H1 (cell line): ENCODE measurements around the gene SUSD6. TPM values are rescaled to one million over a fixed set of nuclear protein-coding genes. Genes with fewer than 3 reads are reported as not detected.
A peak's percentile ranks its signal among the peaks of the same experiment; 100 is the strongest.

Experiments
- BCL11A ChIP-seq, 2 experiments: IDR thresholded peaks; one replicate each; pipeline ENCODE4 v1.6.1; 2011; ENCODE audit warnings: low read depth in 2 of 2, low read length in 2 of 2, mild to moderate bottlenecking in 2 of 2
- CHD1 ChIP-seq: IDR thresholded peaks from 2 replicates; pipeline ENCODE4 v1.6.1; 2012; ENCODE audit warnings: low read depth, low read length, improper control_type of control experiment
- CHD2 ChIP-seq: IDR thresholded peaks from 2 replicates; pipeline ENCODE4 v1.6.1; 2012; ENCODE audit warnings: low read length, improper control_type of control experiment
- CREB1 ChIP-seq: IDR thresholded peaks from 2 replicates; pipeline ENCODE4 v1.6.1; 2012; ENCODE audit warnings: inconsistent platforms
- CTBP2 ChIP-seq: IDR thresholded peaks from 2 replicates; pipeline ENCODE4 v1.7.0; 2011; ENCODE audit warnings: borderline replicate concordance, mild to moderate bottlenecking, moderate library complexity, mixed read lengths, low read length; ENCODE audit not compliant: insufficient read depth, insufficient read length
- EZH2 ChIP-seq: fragments of 200-600 bp; sonication (generic); IDR thresholded peaks from 2 replicates; pipeline ENCODE4 v1.7.1; 2012; ENCODE audit warnings: low read depth, mild to moderate bottlenecking, moderate library complexity, low read length, inconsistent platforms; ENCODE audit not compliant: severe bottlenecking
- JUN ChIP-seq: IDR thresholded peaks from 2 replicates; pipeline ENCODE4 v1.6.1; 2011; ENCODE audit warnings: low read depth, mild to moderate bottlenecking, improper control_type of control experiment, low read length
- KDM1A ChIP-seq: fragments of 200-600, 300-600 bp; sonication (generic); IDR thresholded peaks from 2 replicates; pipeline ENCODE4 v1.7.1; 2016; ENCODE audit warnings: mild to moderate bottlenecking, low read length, borderline replicate concordance
- NANOG ChIP-seq: IDR thresholded peaks from 2 replicates; pipeline ENCODE4 v1.6.1; 2011; ENCODE audit warnings: low read length, low read depth, mild to moderate bottlenecking, inconsistent platforms; ENCODE audit not compliant: insufficient read depth, poor library complexity, severe bottlenecking
- NRF1 ChIP-seq: IDR thresholded peaks from 2 replicates; pipeline ENCODE4 v1.6.1; 2011; ENCODE audit warnings: mild to moderate bottlenecking, low read depth, low read length, improper control_type of control experiment
- PHF8 ChIP-seq: fragments of 200-600 bp; sonication (generic); conservative IDR thresholded peaks from 2 replicates; pipeline ENCODE4 v1.7.1; 2012; ENCODE audit warnings: low read depth, mild to moderate bottlenecking, inconsistent platforms, low read length, moderate library complexity
- RBBP5 ChIP-seq: IDR thresholded peaks from 2 replicates; pipeline ENCODE4 v1.7.1; 2012; ENCODE audit warnings: low read depth, mild to moderate bottlenecking, inconsistent platforms, low read length, moderate library complexity, borderline replicate concordance
- RXRA ChIP-seq: IDR thresholded peaks from 2 replicates; pipeline ENCODE4 v1.6.1; 2011; ENCODE audit warnings: low read depth, mild to moderate bottlenecking, low read length, moderate library complexity; ENCODE audit not compliant: insufficient read depth
- SIRT6 ChIP-seq: IDR thresholded peaks from one replicate; pipeline ENCODE4 v1.7.1; 2012; ENCODE audit warnings: low read length, inconsistent platforms
- SP2 ChIP-seq: IDR thresholded peaks from 2 replicates; pipeline ENCODE4 v1.6.1; 2012; ENCODE audit warnings: mild to moderate bottlenecking, low read length, inconsistent platforms
- TAF1 ChIP-seq: IDR thresholded peaks from 2 replicates; pipeline ENCODE4 v1.6.1; 2011; ENCODE audit warnings: mild to moderate bottlenecking, low read depth, low read length
- TBP ChIP-seq: IDR thresholded peaks from 2 replicates; pipeline ENCODE4 v1.6.1; 2011; ENCODE audit warnings: low read depth, low read length, improper control_type of control experiment
- polyA plus RNA-seq, 7 experiments: library from polyadenylated mRNA; depleted of rRNA in 3 of 7; stranded (reverse) in 5 of 7; unstranded in 2 of 7; fragments of >200 nt in 5 of 7; fragments of 200-250 nt in 2 of 7; gene quantifications; 1 replicate in 5 of 7; 2 replicates in 1 of 7; 4 replicates in 1 of 7; pipeline versions ENCODE4 v1.2.1 to v1.2.3, GENCODE V29; 2011 to 2013; ENCODE audit warnings: missing spikeins in 2 of 7, mixed read lengths in 2 of 7
- total RNA-seq: library from RNA; stranded (reverse); fragmentation: NEBNext Ultra II Directional; extraction: Animal tissue kit (Norgen Biotek cat#: 25700); gene quantifications from 2 replicates; pipeline ENCODE4 v1.2.1, GENCODE V29; 2021
- TF ChIP-seq, protein P1 (sequence below), 3 experiments: IDR thresholded peaks; 1 replicate in 2 of 3; 2 replicates in 1 of 3; pipeline versions ENCODE4 v1.5.1 to v1.6.1; 2011; ENCODE audit warnings: low read length in 3 of 3, mild to moderate bottlenecking in 3 of 3, inconsistent platforms in 2 of 3, low read depth in 1 of 3, moderate library complexity in 1 of 3; ENCODE audit not compliant: insufficient read depth in 1 of 3; ENCODE audit errors: control extremely low read depth in 1 of 3
- TF ChIP-seq, protein P2 (sequence below): IDR thresholded peaks from 2 replicates; pipeline ENCODE4 v1.6.1; 2012; ENCODE audit warnings: inconsistent platforms
- TF ChIP-seq, protein P3 (sequence below): IDR thresholded peaks from 2 replicates; pipeline ENCODE4 v1.6.1; 2012; ENCODE audit warnings: low read length, inconsistent platforms

SUSD6 gene
- total and polyA plus RNA-seq, 2 of the 8 experiments (the other 6 are each of a cell fraction or from before 2014, with no cell fraction given): 3.0 to 3.8 TPM

DNA sequence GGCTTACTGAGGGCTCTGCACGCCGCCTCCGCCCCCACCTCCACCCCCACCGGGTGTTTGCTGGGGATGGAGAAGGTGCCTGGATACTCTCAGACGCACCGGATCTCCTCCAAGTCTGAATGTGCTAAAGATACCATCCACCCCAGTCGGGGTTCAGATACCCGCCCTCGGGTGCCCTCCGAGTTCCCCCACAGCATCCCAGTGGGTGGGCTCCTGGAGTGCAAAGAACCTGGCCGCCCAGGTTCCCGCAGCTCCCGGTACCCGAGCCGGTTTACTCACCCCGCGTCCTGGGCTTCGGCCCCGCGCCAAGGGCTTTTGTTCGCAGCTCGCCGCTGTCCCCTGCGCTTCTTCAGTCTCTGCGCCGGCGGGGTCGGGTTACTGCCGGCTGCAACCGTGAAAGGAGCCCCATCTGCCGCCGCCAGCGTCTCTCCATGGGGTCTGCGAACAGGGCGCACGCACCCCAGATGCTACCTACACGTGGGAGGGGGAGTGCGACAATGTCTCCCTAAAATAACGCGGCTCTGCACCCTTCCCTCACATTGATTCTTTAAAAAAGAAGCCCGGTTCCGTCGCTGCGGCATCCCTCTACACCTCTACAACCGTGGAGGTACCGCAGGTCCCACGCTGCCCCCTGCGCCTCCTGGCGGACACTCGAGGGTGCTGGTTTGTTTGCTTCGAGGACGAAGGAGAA, 37.0 kb upstream of the SUSD6 start, which contains the start of gene CCDC177 (continued):
- TF ChIP-seq BCL11A (IDR thresholded peaks at IDR 0.05; ENCODE audit: low read depth in 2 of 2, low read length in 2 of 2) (no peak), CTBP2 (no peak), CREB1 (no peak), NRF1 (no peak), CHD1 (no peak), EZH2 (peak; percentile 39), PHF8 (peak; percentile 32; the same call in 1 of the 2 replicates), KDM1A (peak; percentile 22; the same call in 1 of the 2 replicates), SIRT6 (no peak), RBBP5 (no peak), RXRA (no peak), SP2 (no peak), JUN (no peak), CHD2 (no peak), NANOG (no peak), TBP (0 out of 2 replicates have a peak, but pooled peaks have one; percentile 40), TAF1 (peak; percentile 36; the same call in 1 of the 2 replicates)
- TF ChIP-seq, protein P1, sequence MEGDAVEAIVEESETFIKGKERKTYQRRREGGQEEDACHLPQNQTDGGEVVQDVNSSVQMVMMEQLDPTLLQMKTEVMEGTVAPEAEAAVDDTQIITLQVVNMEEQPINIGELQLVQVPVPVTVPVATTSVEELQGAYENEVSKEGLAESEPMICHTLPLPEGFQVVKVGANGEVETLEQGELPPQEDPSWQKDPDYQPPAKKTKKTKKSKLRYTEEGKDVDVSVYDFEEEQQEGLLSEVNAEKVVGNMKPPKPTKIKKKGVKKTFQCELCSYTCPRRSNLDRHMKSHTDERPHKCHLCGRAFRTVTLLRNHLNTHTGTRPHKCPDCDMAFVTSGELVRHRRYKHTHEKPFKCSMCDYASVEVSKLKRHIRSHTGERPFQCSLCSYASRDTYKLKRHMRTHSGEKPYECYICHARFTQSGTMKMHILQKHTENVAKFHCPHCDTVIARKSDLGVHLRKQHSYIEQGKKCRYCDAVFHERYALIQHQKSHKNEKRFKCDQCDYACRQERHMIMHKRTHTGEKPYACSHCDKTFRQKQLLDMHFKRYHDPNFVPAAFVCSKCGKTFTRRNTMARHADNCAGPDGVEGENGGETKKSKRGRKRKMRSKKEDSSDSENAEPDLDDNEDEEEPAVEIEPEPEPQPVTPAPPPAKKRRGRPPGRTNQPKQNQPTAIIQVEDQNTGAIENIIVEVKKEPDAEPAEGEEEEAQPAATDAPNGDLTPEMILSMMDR (IDR thresholded peaks at IDR 0.05; ENCODE audit: control extremely low read depth in 1 of 3, insufficient read depth in 1 of 3, low read depth in 1 of 3, low read length in 3 of 3): peak; percentile 77 to 87 (median 81)
- TF ChIP-seq, protein P2, sequence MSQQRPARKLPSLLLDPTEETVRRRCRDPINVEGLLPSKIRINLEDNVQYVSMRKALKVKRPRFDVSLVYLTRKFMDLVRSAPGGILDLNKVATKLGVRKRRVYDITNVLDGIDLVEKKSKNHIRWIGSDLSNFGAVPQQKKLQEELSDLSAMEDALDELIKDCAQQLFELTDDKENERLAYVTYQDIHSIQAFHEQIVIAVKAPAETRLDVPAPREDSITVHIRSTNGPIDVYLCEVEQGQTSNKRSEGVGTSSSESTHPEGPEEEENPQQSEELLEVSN: peak; percentile 84
- TF ChIP-seq, protein P3, sequence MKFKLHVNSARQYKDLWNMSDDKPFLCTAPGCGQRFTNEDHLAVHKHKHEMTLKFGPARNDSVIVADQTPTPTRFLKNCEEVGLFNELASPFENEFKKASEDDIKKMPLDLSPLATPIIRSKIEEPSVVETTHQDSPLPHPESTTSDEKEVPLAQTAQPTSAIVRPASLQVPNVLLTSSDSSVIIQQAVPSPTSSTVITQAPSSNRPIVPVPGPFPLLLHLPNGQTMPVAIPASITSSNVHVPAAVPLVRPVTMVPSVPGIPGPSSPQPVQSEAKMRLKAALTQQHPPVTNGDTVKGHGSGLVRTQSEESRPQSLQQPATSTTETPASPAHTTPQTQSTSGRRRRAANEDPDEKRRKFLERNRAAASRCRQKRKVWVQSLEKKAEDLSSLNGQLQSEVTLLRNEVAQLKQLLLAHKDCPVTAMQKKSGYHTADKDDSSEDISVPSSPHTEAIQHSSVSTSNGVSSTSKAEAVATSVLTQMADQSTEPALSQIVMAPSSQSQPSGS: no peak
